Psoas muscle (tissue), 8 donors: ENCODE results near the gene PPP1R9B. TPM values are rescaled to one million over a fixed set of nuclear protein-coding genes. Genes with fewer than 3 reads are reported as not detected.

Experiments
- ATAC-seq, 4 donors: fragments of 200-7000 bp; cut with Tn5 transposase; one replicate each; pipeline ENCODE4 v1.9.1; 2020; ENCODE audit warnings: moderate library complexity in 3 of 4, mild to moderate bottlenecking in 2 of 4
- DNase-seq, 2 donors: peaks; one replicate each; pipeline ENCODE4 v3.0.0-alpha.2; 2020
- H3K27ac ChIP-seq: fragments of 200-600 bp; one replicate; pipeline ENCODE4 v1.8.0; 2022
- H3K27me3 ChIP-seq, 3 donors: fragments of 200-600 bp in 1 of 3; one replicate each; pipeline versions ENCODE4 v1.6.1 to v1.8.0; 2013 to 2022; ENCODE audit warnings: low read length in 2 of 3, mild to moderate bottlenecking in 2 of 3, moderate library complexity in 1 of 3; ENCODE audit not compliant: insufficient read depth in 3 of 3
- H3K36me3 ChIP-seq, 2 donors: fragments of 200-600 bp in 1 of 2; one replicate each; pipeline versions ENCODE4 v1.6.1 to v1.8.0; 2013 to 2022; ENCODE audit warnings: low read depth in 1 of 2, mild to moderate bottlenecking in 1 of 2, moderate library complexity in 1 of 2; ENCODE audit not compliant: insufficient read depth in 1 of 2
- H3K4me1 ChIP-seq: fragments of 200-600 bp; one replicate; pipeline ENCODE4 v1.8.0; 2022
- H3K4me3 ChIP-seq: fragments of 200-600 bp; one replicate; pipeline ENCODE4 v1.8.0; 2022; ENCODE audit warnings: mild to moderate bottlenecking
- H3K9me3 ChIP-seq: fragments of 200-600 bp; one replicate; pipeline ENCODE4 v1.8.0; 2022
- WGBS, 3 donors: extraction: QIAGEN DNeasy Blood & Tissue Kit; methylation state at CpG; one replicate each; pipeline versions ENCODE4 v1.1.6 to v1.1.7; 2013; 5-methylcytosine and 5-hydroxymethylcytosine counted together
- intact Hi-C, 2 donors: fragments of 100-400 bp; cut with DNase I; formaldehyde crosslinking; loops; one replicate each; pipeline versions ENCODE4 v1.11.0 to v1.14.2; 2022
- polyA plus RNA-seq, 3 donors: library from polyadenylated mRNA; stranded (reverse); fragments of 200-250 nt; gene quantifications; one replicate each; pipeline ENCODE4 v1.2.3, GENCODE V29; 2013
- total RNA-seq, 4 donors: library from RNA; stranded (reverse); fragmentation: NEBNext Ultra II Directional in 2 of 4; extraction: Animal tissue kit (Norgen Biotek cat#: 25700) in 2 of 4; gene quantifications; one replicate each; pipeline versions ENCODE4 v1.2.1 to v1.2.4, GENCODE V29; 2021 to 2023
- TF ChIP-seq, protein P1 (sequence below): fragments of 200-600 bp; IDR thresholded peaks from one replicate; pipeline ENCODE4 v1.8.0; 2022; ENCODE audit warnings: antibody characterized with exemption
- donor health status: healthy with polysubstance abuse.
- donor health status: DM: no; HTN: no; CAD: no; lungs with moderate emphysema.
- donor health status: Bipolar disorder and iron deficiency.
- donor health status: healthy.
- donor health status: DM: yes; HTN: yes; CAD: no.
- donor health status: DM: no; HTN: no; CAD: no.
- donor health status: DM: no; HTN: no; CAD: no.
- donor health status: DM: yes; HTN: yes; CAD: no.

PPP1R9B gene
- total and polyA plus RNA-seq, 7 donors = 7.0 to 26.5 (median 15.1) TPM

DNA sequence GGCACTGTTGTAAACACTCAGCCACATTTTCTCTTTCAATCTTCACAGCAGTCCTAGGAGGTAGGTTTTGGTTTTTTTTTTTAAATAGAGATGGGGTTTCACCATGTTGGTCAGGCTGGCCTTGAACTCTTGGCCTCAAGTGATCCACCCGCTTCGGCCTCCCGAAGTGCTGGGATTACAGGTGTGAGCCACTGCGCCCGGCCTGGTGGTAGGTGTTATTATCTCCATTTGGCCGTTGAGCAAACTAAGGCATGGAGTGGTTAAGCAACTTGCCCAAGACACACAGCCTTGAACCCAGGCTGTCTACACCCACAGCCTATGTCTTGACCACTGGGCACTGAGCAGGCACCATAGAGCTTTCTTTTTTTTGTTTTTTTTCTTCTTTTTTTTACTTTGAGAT is 24.0 kb upstream of the PPP1R9B start:
- H3K9me3 ChIP-seq = no peaks in the 10 kb centered on the region
- no peak overlapping the region for H3K4me3 ChIP-seq
- TF ChIP-seq, protein P1, sequence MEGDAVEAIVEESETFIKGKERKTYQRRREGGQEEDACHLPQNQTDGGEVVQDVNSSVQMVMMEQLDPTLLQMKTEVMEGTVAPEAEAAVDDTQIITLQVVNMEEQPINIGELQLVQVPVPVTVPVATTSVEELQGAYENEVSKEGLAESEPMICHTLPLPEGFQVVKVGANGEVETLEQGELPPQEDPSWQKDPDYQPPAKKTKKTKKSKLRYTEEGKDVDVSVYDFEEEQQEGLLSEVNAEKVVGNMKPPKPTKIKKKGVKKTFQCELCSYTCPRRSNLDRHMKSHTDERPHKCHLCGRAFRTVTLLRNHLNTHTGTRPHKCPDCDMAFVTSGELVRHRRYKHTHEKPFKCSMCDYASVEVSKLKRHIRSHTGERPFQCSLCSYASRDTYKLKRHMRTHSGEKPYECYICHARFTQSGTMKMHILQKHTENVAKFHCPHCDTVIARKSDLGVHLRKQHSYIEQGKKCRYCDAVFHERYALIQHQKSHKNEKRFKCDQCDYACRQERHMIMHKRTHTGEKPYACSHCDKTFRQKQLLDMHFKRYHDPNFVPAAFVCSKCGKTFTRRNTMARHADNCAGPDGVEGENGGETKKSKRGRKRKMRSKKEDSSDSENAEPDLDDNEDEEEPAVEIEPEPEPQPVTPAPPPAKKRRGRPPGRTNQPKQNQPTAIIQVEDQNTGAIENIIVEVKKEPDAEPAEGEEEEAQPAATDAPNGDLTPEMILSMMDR = no peak
- H3K36me3 ChIP-seq = peaks cover 0 to 56% of the 10 kb centered on the region in 2 donors
- no peak for ATAC-seq
- H3K27ac ChIP-seq = peak overlapping the region; percentile 61
- no peaks in the 10 kb centered on the region for H3K27me3 ChIP-seq
- peak; percentile 4 to 35 for DNase-seq
- intact Hi-C loops = loop anchor here in 1 of 2 donors (5.0 kb wide), 1 partner anchor 57 kb away; no protein-coding TSS in a partner anchor
- WGBS, 3 donors = 71 to 74% (median 72%) methylated on average over 6 of the region's 6 CpGs
- H3K4me1 ChIP-seq = peaks cover 64% of the 10 kb centered on the region

DNA sequence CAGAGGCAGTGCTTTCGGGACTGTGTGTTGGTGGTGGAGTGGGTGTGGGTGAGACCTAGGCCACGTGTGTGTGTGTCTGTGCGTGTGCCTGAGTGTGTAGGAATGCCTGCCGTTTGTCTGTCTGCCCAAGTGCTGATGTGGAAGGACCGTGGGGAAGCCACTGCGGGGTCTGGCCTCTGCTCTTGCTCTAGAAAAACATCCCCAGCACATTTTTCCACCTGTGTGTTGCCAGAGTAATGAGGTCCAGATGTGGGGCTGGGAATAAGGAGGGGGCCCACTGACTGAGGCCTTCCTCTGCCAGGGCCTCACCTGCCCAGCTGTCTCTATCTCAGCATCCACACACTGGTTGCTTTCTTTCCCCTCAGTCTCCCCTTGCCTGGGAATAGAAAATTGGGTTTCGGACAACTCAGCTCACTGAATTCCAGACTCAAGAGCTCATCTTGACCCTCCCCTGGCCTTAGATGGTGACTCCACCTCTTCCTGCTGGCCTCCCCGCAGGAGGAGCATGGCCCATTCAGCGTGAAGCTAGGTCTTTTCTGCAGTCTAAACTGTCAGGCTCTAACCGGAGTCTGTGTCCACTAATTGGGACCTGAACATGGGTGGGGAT is 23.0 kb upstream of the PPP1R9B start:
- Histone ChIP-seq H3K9me3 (no peaks in the 10 kb centered on the region), H3K4me1 (peaks cover 65% of the 10 kb centered on the region), H3K4me3 (no peak overlapping the region), H3K27ac (peak overlapping the region; percentile 61), H3K27me3 (no peaks in the 10 kb centered on the region), H3K36me3 (peaks cover 0 to 64% of the 10 kb centered on the region in 2 donors)
- intact Hi-C loops = loop anchor here in 1 of 2 donors (5.0 kb wide), 1 partner anchor 56 kb away; no protein-coding TSS in a partner anchor
- ATAC-seq (no peak), DNase-seq (peak; percentile 38 to 62)
- WGBS, 3 donors = 31 to 55% (median 36%) methylated on average over 10 of the region's 10 CpGs
- TF ChIP-seq, protein P1 = no peak

DNA sequence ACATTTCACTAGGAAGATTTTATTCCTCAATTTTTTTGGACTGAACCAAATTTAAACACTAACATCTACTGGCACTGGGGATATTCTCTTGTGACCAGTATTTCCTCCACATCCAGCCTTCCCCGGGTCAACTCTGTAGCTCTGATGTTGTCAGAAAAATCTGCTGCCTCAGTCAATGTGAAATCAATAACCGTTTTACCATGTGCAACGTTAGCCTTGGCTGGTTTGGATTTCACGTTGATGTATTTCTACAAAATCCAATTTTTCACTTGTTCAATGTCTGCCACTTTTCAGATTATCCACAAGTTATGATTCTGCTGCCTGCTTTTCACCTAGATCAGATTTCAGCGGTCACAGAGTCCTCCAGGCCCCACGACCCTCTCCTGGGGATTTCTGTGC is 22.5 kb upstream of the PPP1R9B start:
- intact Hi-C loops = loop anchor here in 1 of 2 donors (5.0 kb wide), 1 partner anchor 56 kb away; no protein-coding TSS in a partner anchor
- H3K27ac ChIP-seq = peak overlapping the region; percentile 61
- ATAC-seq (no peak), DNase-seq (no peak)
- H3K4me3 ChIP-seq = no peak overlapping the region
- H3K9me3 ChIP-seq = no peaks in the 10 kb centered on the region
- WGBS, 3 donors = 28 to 53% (median 41%) methylated on average over 6 of the region's 6 CpGs
- TF ChIP-seq, protein P1 = no peak
- peaks cover 65% of the 10 kb centered on the region for H3K4me1 ChIP-seq
- H3K36me3 ChIP-seq = peaks cover 0 to 69% of the 10 kb centered on the region in 2 donors
- H3K27me3 ChIP-seq = no peaks in the 10 kb centered on the region

DNA sequence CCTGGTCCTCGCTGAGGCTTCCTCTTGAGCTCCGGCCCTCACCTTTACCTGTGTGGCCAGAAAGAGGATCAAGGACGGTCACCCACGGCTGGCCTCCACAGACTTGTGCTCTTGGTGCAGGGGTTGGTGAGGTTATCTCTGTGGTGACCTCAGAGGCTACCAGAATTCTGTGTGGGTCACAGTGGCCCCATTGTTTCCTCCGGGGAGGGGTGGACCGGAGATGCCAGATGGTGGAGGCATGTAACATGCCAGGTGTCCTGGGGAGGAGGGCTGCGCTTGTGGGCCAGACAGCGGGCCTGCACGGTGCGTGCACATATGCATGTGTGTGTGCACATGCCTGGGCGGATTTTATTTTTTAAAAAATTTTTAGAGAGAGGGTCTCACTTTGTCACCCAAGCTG is 21.7 kb upstream of the PPP1R9B start:
- Histone ChIP-seq H3K36me3 (peaks cover 0 to 72% of the 10 kb centered on the region in 2 donors), H3K27ac (peak overlapping the region; percentile 80), H3K4me3 (no peak overlapping the region), H3K9me3 (no peaks in the 10 kb centered on the region), H3K27me3 (no peaks in the 10 kb centered on the region), H3K4me1 (peaks cover 64% of the 10 kb centered on the region)
- DNase-seq = peak; percentile 12 to 47
- ATAC-seq = no peak
- TF ChIP-seq, protein P1 = no peak
- intact Hi-C loops = loop anchor here in 1 of 2 donors (5.0 kb wide), 1 partner anchor 55 kb away; no protein-coding TSS in a partner anchor
- 41 to 79% (median 54%) methylated on average over 11 of the region's 11 CpGs for WGBS, 3 donors
